ENCODE results near the gene ROBO1. TPM values are rescaled to one million over a fixed set of nuclear protein-coding genes. Genes with fewer than 3 reads are reported as not detected.

ROBO1 gene
- total and polyA plus RNA-seq, 2 of the 13 experiments (the other 11 are each of a cell fraction or from before 2014, with no cell fraction given): 52.2 to 71.0 TPM

DNA sequence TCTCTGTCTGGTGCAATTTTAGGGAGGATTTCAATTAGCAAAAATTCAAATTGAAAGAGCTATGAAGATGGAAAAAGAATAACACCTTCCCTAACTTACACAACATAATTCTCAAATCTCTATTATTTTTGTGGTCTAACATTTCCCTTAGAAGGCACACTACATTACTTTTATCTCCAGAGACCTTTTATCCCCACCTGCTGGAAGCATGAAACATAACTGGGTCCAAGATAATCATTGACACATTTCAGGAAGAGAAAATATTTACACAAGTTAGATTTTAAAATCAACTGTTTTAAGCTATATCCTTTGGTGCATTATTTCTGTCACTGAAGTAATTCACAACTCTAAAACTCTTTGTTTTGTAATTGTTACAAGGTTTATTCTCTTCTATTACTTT lies 779.5 kb downstream of the ROBO1 start (continued):
- TF ChIP-seq, protein P1, sequence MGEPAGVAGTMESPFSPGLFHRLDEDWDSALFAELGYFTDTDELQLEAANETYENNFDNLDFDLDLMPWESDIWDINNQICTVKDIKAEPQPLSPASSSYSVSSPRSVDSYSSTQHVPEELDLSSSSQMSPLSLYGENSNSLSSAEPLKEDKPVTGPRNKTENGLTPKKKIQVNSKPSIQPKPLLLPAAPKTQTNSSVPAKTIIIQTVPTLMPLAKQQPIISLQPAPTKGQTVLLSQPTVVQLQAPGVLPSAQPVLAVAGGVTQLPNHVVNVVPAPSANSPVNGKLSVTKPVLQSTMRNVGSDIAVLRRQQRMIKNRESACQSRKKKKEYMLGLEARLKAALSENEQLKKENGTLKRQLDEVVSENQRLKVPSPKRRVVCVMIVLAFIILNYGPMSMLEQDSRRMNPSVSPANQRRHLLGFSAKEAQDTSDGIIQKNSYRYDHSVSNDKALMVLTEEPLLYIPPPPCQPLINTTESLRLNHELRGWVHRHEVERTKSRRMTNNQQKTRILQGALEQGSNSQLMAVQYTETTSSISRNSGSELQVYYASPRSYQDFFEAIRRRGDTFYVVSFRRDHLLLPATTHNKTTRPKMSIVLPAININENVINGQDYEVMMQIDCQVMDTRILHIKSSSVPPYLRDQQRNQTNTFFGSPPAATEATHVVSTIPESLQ (CRISPR knock-in tag; conservative IDR thresholded peaks at IDR 0.05): 0 out of 2 replicates have a peak, but pooled peaks have one; percentile 12
- no peak for TF ChIP-seq CENPT (CRISPR knock-in tag; IDR thresholded peaks at IDR 0.05; ENCODE audit: low read depth)
- no peak for TF ChIP-seq NCOA1 (CRISPR knock-in tag; IDR thresholded peaks at IDR 0.05)
- no peak for TF ChIP-seq SATB2 (CRISPR knock-in tag; IDR thresholded peaks at IDR 0.05)
- no peak for TF ChIP-seq ZKSCAN1 (IDR thresholded peaks at IDR 0.05; ENCODE audit: low read length)
- peak; percentile 70; the same call in 1 of the 2 replicates for TF ChIP-seq SOX5 (CRISPR knock-in tag; IDR thresholded peaks at IDR 0.05; ENCODE audit: borderline replicate concordance)
- TF ChIP-seq, protein P2, sequence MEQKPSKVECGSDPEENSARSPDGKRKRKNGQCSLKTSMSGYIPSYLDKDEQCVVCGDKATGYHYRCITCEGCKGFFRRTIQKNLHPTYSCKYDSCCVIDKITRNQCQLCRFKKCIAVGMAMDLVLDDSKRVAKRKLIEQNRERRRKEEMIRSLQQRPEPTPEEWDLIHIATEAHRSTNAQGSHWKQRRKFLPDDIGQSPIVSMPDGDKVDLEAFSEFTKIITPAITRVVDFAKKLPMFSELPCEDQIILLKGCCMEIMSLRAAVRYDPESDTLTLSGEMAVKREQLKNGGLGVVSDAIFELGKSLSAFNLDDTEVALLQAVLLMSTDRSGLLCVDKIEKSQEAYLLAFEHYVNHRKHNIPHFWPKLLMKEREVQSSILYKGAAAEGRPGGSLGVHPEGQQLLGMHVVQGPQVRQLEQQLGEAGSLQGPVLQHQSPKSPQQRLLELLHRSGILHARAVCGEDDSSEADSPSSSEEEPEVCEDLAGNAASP (CRISPR knock-in tag; IDR thresholded peaks at IDR 0.05; ENCODE audit: borderline replicate concordance): no peak
- TF ChIP-seq ZNF296 (CRISPR knock-in tag; conservative IDR thresholded peaks at IDR 0.05): no peak
- peak; percentile 39; the same call in 1 of the 2 replicates for TF ChIP-seq RAD21 (CRISPR knock-in tag; IDR thresholded peaks at IDR 0.05)
- TF ChIP-seq ZNF737 (CRISPR knock-in tag; IDR thresholded peaks at IDR 0.05; ENCODE audit: borderline replicate concordance): no peak
- TF ChIP-seq ZBTB49 (CRISPR knock-in tag; IDR thresholded peaks at IDR 0.05; ENCODE audit: borderline replicate concordance): no peak
- no peak for TF ChIP-seq ZNF350 (CRISPR knock-in tag; IDR thresholded peaks at IDR 0.05; ENCODE audit: borderline replicate concordance, low read depth)
- no peak for TF ChIP-seq ZNF382 (CRISPR knock-in tag; IDR thresholded peaks at IDR 0.05; ENCODE audit: borderline replicate concordance)
- peak; percentile 52; the same call in 1 of the 2 replicates for TF ChIP-seq AHDC1 (CRISPR knock-in tag; IDR thresholded peaks at IDR 0.05; ENCODE audit: borderline replicate concordance)
